ENCODE data around the gene PLEKHG3.

GRCh38 chr14:64741200-64741599 is 37.0 kb downstream of the PLEKHG3 start:
- TF ChIP-seq CTCF (IDR thresholded peaks at IDR 0.05) (no peak), POLR2A (IDR thresholded peaks at IDR 0.05) (no peak), EP300 (IDR thresholded peaks at IDR 0.05) (no peak)
